OCI-M2 (cell line): ENCODE results near the gene AKNA.
"Not testable (repeated sequence)": the region's sequence is repeated elsewhere in the genome, so short reads cannot be mapped to it uniquely, and the experiment has no call there.

ENCODE experiments used
- DNase-seq: peaks from one replicate; lab custom pipeline; 2025; ENCODE audit not compliant: unreplicated experiment; lab: John Stamatoyannopoulos, UW

Gene AKNA

DNA sequence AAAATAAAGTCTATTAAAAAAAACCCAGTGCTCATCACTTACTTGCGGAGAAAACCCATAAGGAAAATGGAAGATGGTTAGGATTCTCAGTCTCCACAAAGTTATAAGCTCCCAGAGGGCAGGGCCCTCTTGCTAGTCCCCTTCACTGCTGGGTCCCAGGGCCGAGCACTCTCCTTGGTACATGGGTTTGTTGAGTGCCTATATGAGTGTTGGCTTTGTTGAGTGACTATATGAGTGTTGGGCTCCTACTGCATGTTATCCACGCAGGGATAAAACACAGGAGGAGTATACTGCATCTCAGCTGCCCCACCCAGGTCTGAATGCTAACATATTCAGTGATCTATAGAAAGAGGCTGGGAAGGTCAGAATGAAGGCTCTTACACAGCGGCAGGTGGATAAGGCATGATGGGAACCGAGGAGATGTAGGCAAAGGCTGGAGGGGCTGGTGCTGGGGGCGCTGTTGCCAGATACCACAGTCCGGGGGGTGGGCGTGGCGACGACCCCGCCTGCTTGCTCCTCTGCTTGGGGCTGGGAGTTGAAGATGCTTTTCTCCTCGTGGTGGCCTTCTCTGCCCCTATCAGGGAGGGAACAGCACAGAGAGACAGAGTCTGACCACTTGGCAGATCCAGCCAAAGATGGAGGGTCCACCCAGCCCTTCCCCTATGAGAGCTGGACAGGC, 46.5 kb downstream of the AKNA start:
- no peak for DNase-seq

DNA sequence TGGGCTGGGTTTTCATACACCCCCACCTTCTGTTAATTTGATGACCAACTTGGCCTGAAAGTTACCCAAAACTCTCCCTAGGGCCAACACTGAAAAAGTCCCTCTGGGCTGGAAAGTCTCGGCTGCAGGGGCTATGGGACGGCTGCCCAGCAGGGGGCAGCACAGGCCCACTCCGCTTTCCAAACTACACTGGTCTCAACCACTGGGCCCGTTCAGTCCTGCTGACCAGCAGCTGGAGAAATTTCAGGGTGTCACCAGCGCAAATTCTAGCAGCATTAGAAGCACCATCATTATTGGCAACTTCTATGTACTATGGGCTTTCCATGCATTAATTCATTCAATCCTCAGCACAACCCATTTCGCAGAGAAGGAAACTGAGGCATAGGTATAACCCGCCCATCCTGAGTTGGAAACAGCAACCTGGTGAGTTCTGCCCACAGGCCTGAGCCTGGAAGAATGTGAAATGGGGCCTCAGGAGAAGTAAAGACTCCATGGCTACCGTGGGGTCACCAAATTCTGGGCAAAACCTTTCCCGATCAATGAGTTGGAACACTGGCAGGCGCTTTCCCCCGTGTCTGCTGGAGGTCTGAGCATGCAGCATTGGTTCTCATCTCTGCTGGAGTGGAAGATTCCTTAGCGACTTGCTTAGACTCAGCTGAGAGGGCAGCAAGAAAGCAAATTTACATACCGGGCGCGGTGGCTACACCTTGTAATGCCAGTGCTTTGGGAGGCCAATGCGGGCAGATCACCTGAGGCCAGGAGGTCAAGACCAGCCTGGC, 48.5 kb downstream of the AKNA start:
- peak; percentile 4 for DNase-seq

DNA sequence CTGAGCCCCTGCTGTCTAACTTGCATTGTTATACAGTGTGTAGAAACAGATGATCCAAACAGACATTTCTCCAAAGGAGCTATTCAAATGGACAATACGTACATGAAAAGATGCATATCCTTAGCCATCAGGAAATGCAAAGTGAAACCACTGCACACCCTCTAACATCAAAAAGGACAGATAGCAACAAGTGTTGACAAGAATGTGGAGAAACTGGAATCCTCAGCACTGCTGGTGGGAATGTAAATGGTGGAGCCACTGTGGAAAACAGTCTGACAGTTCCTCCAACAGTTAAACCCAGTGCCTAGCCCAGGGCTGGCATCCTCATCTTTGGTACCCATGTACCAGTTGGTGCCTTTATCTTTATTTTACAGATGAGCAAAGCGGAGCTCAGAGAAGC, 49.6 kb downstream of the AKNA start:
- DNase-seq: no peak

DNA sequence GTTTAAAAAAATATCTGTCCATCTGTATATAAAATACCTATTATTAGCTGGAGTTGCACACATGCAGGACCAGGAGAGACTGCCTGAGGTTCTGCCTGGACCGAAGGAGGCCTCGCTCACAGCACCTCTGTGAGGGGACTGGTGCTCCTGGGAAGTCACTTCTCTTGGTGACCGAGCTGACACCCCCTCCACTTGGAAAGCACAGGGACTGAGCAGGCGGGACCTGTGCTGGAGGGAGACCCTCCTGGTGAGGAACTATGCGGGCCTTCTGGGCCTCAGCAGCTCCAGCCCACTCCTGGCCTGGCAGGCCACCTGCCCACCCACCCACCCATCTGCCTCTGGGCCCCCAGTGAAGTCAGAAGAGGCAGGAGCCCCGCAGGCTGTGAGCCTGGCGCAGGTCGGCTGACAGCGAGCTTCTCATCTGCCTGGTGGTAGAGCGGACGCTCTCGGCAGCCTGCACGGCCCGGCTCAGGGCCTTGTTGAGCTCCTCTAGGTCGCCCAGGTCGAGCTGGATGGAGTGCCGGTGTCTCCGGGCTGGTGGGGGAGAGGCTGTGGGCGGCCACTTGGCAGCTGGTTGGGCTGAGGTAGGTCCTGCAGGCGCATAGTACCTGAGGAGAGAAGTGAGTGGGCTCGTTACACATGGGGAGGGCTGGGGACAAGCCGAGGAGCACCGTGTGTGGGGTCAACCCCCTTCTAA, 50.9 kb downstream of the AKNA start:
- DNase-seq: no peak

DNA sequence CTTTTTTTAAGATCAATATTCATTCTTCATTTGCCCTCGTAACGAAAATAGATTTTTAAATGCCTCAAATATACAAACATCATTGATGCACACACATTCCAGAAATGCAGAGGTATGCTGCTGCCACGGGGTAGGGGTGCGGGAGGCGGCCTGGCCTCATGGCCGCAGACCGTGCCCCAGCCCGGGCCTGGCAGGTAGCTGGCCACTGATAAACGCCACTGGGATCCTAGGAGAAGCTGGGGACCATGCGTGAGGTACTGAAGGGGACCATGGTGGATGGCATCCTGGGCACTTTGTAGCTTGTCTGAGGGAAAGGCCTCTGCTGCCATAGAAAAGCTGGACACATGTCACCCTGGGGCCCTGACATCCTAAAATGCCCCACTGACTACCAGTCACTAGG, 51.6 kb downstream of the AKNA start:
- DNase-seq: no peak

DNA sequence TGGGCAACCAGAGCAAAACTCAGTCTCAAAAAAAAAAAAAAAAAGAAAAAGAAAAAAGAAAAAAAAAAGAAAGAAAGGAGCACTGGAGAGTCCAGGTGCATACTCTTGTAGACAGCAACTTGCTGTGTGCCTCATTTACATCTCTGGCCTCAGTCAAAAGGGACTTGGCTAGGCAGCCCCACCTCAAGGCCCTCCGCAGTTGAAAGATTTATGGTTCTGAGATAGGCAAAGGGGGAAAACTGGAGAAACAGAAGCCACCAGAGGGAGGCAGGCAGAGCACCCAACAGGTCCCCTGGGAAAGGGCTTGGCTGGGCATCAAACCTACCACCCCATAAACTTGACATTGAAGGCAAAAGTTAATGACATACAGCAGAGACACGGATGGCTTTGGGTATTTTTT, 52.0 kb downstream of the AKNA start:
- no peak for DNase-seq

DNA sequence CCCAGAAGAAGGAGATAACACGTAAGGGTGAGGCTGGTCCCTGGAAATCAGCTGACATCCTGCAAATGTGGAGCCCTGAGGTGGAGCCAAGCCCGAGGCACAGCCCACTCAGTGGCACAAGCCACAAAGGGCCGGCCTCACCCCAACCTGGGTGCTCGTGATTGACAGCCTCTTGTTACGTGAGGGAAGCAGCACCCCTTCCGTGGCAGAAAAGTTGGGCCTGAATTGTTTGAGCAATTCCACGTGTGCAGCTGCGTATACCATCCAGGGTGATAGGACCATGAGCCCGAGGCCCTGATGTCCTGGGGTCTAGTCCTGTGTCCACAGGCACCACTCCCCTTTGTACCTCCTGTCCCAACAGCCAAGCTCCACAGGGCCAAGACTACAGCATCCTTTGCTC, 53.3 kb downstream of the AKNA start:
- DNase-seq: no peak

DNA sequence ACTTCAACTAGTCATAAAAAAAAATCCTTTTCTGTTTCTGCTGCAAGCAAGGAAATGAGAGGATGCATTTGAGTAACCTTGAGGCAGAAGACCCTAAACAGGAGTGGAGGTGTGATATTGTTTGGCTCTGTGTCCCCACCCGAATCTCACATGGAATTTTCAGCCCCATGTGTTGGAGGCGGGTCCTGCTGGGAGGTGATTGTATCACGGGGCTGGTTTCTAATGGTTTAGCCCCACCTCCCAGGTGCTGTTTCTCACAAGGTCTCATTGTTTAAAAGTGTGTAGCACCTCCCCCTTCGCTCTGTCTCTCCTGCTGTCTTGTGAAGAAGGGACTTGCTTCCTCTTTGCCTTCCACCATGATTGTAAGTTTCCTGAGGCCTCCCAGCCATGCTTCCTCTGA, 54.1 kb downstream of the AKNA start:
- not testable (repeated sequence) for DNase-seq

DNA sequence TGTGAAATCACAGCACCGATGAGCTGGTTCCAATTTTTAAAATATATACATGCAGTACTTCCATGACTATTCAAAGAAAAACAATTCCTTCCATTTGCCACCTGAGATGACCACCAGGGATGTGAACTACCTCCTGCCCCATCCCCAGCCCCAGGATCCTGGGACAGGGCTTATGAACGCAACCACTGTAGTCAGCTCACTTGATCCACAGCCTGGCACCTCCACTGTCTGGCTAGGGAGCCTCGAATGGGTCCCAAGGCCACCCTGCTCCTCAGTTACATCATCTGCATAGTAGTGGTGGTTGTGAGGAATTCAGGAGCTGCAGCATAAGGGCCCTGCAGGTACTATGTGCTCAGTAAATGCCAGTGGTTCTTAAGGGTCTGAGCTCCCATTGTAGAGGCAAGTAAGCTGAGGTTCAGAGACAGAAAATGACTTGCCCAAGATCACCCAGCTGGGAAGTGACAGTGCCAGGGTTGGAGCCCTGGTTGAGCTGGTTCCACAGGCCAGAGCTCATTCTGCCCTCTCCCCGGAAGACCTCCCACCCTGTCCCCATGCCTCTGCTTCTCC, 55.2 kb downstream of the AKNA start:
- DNase-seq: not testable (repeated sequence)

DNA sequence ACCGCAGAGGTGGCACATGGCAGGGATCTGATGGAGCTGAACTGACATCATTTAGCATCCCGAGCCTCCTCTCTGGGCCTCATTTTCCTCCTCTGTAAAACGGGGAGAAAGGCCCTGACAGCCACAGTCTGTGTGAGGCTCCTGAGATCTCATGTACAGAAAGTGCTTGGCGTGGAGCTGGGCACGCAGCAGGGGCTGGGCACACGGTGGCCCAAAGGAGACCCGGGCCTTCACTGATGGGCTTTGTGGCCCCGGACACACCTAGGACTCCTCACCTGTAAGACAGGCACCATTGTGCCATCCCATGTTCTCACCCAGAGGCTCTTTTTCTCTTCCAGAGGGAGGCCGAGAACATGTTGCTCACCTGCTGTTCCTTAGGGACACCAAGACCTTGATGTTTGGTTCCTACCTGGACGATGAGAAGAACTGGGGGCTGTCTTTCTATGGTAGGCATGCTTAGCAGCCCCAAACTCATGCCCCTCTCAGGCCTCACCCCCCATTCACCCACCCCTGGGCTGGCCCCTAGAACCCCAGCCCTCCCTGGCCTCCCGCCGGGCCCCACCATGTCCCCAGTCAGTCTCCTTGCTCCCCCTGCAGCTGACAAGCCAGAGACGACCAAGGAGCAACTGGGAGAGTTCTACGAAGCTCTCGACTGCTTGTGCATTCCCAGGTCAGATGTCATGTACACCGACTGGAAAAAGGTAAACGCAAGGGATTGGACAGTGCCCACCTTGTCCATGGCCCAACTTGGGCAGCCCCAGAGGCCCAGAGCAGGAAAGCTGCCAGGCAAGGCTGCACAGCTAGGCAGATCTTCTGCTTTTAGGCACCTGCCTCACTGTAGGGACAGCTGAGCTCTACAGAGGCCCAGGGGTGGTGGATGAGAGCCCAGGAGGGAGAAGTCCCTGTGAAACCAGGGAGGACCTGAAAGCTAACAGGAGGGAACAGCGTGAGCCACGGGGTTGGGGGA, 56.3 kb downstream of the AKNA start:
- not testable (repeated sequence) for DNase-seq

DNA sequence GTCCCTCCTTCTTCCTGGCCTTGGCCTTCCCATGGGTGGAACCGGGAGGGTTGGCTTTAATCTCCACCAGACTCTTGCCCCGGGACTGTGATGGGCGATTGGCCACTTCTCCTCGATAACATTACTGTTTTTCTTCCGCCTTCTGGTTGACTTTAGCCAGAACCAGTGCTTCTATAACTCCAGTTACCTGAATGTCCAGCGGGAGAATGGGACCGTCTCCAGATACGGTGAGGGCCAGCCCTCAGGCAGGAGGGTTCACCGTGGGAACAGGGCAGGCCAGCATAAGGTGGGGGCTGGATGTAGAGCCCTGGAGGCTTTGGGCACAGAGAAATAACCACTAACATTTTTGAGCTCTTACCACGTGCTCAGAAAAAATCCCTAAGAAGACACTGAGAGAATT, 57.1 kb downstream of the AKNA start:
- no peak for DNase-seq

DNA sequence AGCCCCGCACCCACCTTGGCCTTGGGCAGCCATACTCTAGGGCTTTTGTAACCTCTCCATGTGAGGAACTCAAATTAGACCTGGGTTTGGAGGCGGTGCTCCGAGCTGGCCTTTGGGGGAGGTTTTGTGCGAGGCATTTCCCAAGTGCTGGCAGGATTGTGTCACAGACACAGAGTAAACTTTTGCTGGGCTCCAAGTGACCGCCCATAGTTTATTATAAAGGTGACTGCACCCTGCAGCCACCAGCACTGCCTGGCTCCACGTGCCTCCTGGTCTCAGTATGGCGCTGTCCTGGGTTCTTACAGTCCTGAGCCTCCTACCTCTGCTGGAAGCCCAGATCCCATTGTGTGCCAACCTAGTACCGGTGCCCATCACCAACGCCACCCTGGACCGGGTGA, 58.2 kb downstream of the AKNA start, which contains the start of gene ORM2:
Gene ORM2, plus strand, starts transcription at position 245 of the 398 bp plus-strand sequence. Its CDS starts 36 bp downstream, at position 281.
- not testable (repeated sequence) for DNase-seq

DNA sequence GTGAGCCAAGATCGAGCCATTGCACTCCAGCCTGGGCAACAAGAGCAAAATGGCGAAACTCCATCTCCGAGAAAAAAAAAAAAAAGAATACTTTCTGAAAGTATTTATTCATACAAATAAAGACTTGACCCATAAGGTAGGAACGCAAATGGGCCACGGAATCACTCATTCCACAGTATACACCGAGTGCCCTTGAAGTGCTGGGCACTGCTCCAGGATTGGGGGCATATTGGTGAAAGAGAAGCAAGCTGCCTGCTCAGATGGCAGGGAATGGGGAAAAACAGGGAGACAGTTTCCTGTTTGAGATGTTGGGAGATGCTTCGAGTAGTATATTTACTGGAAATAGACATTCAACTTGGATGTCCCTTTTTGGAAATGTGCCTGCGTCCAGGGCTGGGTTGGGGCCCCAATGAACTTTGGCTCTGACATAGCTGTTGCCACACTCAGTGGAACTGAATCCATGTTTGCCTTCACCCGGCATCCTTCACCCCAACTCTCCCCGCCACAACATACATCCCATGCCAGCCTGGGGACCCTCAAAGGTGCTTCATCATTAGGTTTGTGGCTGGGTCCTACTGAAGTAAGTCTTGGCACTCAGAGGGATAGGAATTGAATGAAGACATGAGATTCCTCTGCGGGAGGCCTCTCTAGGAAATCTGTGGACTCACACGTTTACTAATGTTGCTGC, 58.7 kb downstream of the AKNA start:
- DNase-seq: not testable (repeated sequence)

DNA sequence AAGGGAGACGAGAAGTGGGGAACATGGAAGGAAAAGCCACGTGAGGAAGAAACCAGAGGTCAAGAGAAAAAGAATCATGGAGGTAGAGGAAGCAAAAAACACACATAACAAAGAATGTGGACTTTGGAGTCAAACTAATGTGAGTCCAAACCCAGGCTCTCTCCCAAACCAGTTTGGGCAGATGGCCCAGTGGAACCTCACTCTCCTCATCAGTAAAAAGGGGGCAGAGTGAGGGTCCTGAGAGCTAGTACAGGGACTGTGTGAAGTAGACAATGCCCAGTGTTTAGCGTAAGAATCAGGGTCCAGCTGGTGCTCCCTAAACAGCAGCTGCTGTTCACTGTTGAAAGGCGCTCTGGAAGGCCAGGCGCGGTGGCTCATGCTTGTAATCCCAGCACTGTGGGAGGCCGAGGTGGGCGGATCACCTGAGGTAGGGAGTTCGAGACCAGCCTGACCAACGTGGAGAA, 59.4 kb downstream of the AKNA start:
- DNase-seq: not testable (repeated sequence)

DNA sequence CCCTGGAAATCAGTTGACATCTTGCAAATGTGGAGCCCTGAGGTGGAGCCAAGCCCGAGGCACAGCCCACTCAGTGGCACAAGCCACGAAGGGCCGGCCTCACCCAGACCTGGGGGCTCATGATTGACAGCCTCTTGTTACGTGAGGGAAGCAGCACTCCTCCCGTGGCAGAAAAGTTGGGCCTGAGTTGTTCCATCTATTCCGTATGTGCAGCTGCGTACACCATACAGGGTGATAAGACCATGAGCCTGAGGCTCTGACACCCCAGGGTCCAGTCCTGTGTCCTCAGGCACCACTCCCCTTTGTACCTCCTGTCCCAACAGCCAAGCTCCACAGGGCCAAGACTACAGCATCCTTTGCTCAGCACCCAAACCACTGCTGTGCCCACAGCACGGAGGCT, 60.0 kb downstream of the AKNA start:
- DNase-seq: no peak

DNA sequence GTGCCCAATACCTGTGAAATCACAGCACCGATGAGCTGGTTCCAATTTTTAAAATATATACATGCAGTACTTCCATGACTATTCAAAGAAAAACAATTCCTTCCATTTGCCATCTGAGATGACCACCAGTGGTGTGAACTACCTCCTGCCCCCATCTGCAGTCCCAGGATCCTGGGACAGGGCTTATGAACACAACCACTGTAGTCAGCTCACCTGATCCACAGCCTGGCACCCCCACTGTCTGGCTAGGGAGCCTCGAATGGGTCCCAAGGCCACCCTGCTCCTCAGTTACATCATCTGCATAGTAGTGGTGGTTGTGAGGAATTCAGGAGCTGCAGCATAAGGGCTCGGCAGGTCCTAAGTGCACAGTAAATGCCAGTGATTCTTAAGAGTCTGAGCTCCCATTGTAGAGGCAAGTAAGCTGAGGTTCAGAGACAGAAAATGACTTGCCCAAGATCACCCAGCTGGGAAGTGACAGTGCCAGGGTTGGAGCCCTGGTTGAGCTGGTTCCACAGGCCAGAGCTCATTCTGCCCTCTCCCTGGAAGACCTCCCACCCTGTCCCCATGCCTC, 62.0 kb downstream of the AKNA start:
- not testable (repeated sequence) for DNase-seq

DNA sequence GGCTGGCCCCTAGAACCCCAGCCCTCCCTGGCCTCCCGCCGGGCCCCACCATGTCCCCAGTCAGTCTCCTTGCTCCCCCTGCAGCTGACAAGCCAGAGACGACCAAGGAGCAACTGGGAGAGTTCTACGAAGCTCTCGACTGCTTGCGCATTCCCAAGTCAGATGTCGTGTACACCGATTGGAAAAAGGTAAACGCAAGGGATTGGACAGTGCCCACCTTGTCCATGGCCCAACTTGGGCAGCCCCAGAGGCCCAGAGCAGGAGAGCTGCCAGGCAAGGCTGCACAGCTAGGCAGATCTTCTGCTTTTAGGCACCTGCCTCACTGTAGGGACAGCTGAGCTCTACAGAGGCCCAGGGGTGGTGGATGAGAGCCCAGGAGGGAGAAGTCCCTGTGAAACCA, 62.8 kb downstream of the AKNA start:
- DNase-seq: not testable (repeated sequence)

DNA sequence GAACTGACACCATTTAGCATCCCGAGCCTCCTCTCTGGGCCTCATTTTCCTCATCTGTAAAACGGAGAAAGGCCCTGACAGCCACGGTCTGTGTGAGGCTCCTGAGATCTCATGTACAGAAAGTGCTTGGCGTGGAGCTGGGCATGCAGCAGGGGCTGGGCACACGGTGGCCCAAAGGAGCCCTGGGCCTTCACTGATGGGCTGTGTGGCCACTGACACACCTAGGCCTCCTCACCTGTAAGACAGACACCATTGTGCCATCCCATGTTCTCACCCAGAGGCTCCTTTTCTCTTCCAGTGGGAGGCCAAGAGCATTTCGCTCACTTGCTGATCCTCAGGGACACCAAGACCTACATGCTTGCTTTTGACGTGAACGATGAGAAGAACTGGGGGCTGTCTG, 63.3 kb downstream of the AKNA start:
- DNase-seq: no peak

DNA sequence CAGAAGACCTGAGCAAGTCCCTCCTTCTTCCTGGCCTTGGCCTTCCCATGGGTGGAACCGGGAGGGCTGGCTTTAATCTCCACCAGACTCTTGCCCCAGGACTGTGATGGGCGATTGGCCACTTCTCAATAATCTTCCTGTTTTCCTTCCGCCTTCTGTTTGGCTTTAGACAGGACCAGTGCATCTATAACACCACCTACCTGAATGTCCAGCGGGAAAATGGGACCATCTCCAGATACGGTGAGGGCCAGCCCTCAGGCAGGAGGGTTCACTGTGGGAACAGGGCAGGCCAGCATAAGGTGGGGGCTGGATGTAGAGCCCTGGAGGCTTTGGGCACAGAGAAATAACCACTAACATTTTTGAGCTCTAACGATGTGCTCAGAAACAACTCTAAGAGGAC, 63.9 kb downstream of the AKNA start:
- not testable (repeated sequence) for DNase-seq
